TTC549 (cell line): Measurements from ENCODE around the gene STAMBP.
A peak's percentile ranks its signal among the peaks of the same experiment; 100 is the strongest.
"Not testable (repeated sequence)": the region's sequence is repeated elsewhere in the genome, so short reads cannot be mapped to it uniquely, and the experiment has no call there.

Experiments used
- FAIRE-seq: peaks from 2 replicates; lab custom pipeline; 2012; peaks lifted over from hg19 to GRCh38; lab: Jason Lieb, UNC

STAMBP gene

GRCh38 chr2:73828818-73829570 lies at the start of gene STAMBP:
Gene STAMBP (plus strand): TSS chr2:73828961. CDS start chr2:73830857, 1,896 bp downstream.
- FAIRE-seq = peak; percentile 96

DNA sequence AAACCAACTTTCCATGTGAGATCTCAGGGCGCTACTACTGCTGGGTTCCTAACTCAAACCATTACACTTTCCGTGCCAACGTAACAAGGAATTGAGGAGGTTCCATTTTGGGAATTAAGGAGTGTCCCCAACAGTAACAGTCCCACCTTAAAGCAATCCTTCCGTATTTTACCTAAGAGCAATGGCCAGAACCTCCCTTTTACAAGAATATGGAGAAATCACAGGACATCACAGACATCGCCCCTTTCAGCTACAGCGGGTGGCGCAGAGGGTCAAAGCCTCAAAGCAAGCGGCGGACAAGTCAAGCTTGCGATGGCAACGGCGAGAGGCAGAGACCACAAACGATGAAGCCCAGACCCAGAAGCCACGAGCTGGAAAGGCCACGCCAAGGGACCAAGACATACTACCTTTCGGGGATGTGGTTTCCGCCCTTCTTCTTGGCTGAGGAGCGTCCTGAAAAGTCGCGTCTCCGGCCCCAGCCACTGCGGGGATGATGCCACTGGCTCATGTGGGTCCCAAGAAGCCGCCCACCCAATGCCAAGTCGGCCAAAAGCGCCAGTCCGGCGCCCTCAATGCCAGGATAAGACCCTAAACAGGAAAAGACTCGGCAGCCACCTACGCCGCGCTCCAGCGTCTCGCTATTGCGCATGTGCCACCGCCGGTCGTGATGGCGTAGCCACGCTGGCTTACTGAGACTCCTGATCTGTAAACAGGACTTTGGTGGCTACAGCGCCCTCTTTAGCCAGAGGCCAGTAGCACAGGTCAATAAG lies 49.1 kb upstream of the STAMBP start, which contains the start of gene DUSP11:
DUSP11 (minus strand) TSS at position 637 of the 770 bp plus-strand sequence; CDS start at position 508, 129 bp downstream.
- FAIRE-seq = peak; percentile 79

GRCh38 chr2:73780237-73780582 lies 48.6 kb upstream of the STAMBP start:
- no peak for FAIRE-seq

DNA sequence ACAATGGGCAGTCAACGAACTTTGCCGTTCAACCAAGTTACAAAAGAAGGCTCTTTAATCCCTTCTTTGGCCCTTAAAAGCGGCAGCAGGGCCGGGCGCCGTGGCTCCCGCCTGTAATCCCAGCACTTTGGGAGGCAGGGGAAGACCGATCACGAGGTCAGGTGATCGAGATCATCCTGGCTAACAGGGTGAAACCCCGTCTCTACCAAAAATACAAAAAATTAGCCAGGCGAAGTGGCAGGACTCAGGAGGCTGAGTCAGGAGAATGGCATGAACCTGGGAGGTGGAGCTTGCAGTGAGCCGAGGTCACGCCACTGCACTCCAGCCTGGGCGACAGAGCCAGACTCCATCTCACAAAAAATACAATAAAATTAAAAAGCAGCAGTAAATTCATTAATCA lies 45.4 kb upstream of the STAMBP start:
- not testable (repeated sequence) for FAIRE-seq

GRCh38 chr2:73783883-73784282 lies 44.9 kb upstream of the STAMBP start, which contains the start of gene C2orf78:
Gene C2orf78 (plus strand): TSS chr2:73784183. CDS start chr2:73784310, 127 bp downstream.
- FAIRE-seq = not testable (repeated sequence)

DNA sequence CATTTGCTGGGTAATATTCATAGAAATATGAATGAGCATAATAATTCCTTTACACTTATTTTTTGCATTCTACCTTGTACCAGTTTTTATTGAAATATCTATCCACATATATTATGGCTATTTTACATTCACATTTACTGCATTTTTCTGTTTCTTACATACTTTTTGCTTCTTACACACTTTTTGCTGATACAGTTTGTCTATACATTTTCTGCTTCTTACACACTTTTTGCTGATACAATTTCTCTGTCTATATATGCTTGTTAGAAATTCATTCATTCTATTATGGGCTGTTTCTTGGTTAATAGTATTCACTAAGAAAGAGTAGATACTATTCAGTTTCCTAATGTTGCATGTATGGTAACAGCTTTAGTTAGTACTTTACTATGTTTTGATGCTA lies 16.9 kb upstream of the STAMBP start:
- FAIRE-seq = no peak

- no peak for FAIRE-seq
Observed at GRCh38 chr2:73812635-73813034, 16.1 kb upstream of the STAMBP start.

DNA sequence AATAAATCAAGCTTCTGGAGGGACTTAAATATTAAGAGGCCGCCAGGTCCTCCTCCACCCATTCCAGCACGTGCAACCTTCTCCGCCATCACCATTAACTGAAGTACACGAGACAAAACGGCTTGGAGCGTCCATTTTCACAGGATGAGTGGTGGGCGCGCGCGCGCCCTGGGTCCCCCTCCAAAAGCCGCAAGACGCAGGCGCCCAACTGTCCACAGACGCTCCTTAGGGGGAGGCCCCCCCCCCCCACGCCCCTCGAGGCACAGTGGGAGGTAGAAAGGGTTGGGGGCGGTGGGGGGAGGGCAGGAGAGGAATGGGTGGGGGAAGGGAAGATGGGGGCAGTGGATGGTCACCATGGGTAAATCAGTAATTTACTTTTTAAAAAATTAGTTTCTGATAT lies 10.5 kb upstream of the STAMBP start:
- no peak for FAIRE-seq

- FAIRE-seq = no peak
Observed at GRCh38 chr2:73821227-73821626, 7.5 kb upstream of the STAMBP start.

DNA sequence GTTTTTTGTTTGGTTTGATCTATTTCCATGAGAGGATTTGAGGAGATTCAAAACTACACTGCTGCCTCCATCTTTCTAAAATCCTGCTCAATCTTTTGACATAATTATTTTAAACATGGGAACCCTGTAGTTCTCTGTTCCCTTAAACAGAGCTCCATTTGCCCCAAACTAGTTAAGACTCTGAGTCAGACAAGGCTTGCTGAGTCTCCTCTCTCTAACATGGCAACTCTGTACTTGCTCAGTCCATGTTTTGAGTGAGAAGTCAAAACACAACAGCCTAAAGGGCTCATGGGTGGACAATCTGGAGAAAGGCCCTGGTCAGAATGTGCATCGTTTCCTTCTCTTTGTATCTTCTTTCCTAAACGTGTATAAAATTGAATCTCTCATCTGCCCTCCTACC lies 7.1 kb upstream of the STAMBP start:
- no peak for FAIRE-seq

- no peak for FAIRE-seq
Observed at GRCh38 chr2:73822276-73822675, 6.5 kb upstream of the STAMBP start.

GRCh38 chr2:73822991-73823390 lies 5.8 kb upstream of the STAMBP start:
- no peak for FAIRE-seq

- no peak for FAIRE-seq
Observed at GRCh38 chr2:73823416-73823815, 5.3 kb upstream of the STAMBP start.

GRCh38 chr2:73823916-73824523 lies 4.7 kb upstream of the STAMBP start:
- peak; percentile 94 for FAIRE-seq

- FAIRE-seq = no peak
Observed at GRCh38 chr2:73825408-73825807, 3.4 kb upstream of the STAMBP start.

- FAIRE-seq = peak; percentile 90
Observed at GRCh38 chr2:73827018-73827417, 1.7 kb upstream of the STAMBP start.

- no peak for FAIRE-seq
Observed at GRCh38 chr2:73827660-73828388, 937 bp upstream of the STAMBP start.

DNA sequence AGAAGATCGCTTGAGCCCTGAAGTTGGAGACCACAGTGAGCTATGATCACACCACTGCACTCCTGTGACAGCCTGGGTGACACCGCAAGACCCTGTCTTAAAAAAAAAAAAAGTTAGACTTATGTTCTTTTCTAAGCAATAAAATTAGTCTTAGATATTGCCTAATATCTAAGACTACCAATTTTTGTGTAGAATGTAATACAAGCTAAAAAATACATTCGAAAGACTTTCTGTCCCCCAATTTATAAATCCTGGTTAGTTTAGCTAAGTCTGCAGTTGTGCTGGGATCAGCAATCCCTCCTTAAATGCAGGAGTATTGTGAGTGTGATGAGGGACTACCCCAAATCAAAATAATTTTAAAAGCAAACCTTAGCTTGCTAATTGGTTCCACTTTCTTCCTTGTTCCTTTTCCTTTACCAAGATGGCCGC lies 358 bp upstream of the STAMBP start:
- no peak for FAIRE-seq

- FAIRE-seq = no peak
Observed at GRCh38 chr2:73830871-73831401, 2.2 kb downstream of the STAMBP start.

DNA sequence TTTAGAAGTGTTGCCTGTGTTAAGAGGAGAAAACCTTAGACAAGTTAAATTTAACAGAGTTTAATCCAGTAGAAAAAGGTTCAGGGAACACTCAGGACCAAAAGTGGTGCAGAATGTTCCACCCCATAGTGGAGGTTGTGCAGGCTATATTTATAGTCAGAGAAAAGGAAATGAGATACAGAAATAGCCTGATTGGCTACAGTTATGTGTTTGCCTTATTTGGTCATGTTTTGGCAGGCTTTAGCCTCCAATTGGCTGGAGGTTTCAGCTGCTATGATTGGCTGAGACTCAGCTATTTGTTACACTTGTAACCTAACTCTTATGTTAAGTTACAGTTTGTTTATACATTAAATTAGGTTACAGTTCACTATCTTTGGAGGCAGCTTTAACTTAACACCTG lies 4.2 kb downstream of the STAMBP start:
- no peak for FAIRE-seq

DNA sequence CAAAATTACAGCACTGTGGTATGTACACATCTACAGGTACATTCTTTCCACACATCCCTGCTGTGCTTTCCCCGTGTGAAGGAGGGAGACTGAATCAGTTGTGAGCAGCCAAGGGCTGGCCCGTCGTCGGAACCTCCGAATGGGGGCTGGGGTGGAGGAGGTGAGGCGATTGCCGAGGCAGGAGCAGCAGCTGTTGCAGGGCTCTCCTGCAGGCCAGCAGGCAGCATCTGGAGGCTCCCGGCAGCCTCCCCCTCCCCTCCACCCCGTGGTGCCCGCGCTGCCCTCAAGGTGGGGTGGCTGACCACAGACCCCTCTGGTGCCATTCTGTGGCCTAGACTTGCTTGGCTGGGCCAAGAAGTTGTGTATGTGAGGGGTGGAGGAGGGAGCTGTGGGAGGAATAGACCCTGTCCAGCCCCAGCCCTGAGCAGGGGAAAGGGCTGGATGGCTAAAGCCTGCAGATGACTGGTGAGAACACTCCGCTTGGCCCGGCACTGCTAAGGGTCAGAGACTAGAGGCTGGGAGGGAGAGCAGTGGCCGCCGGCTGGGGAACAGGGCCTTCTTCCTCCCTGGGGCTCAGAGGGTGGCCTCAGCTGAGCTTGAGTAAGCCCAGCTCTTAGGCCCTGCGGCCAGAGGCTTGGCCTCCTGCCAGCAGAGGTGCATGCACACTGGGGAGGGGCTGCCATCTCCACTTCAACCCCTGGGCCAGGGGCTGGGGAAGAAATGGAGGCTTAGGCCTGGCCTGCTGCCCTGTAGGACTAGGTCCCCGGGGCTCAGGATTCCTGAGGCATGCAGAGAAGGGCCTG lies 7.6 kb downstream of the STAMBP start:
- no peak for FAIRE-seq
